GM12878 (cell line): ENCODE data around the gene SIK2. TPM values are rescaled to one million over a fixed set of nuclear protein-coding genes. Genes with fewer than 3 reads are reported as not detected.

Source experiments
- ATAC-seq: fragments of 200-7000 bp; cut with Tn5 transposase; 3 replicates; pipeline ENCODE4 v1.9.1; 2020; ENCODE audit warnings: mild to moderate bottlenecking, moderate library complexity
- BruUV-seq: library from RNA; stranded (reverse); fragments of 400-500 nt; replicated peaks from 2 replicates; lab custom pipeline; 2021; lab: Mats Ljungman, UMichigan
- CTCF ChIA-PET: fragments of 300-600 bp; sonication (Branson Sonifier 250); formaldehyde crosslinking; extraction: SDS; loops from one replicate; lab custom pipeline; 2021; ENCODE audit warnings: inconsistent platforms; lab: Yijun Ruan, JAX
- POLR2A ChIA-PET: fragments of 350-600 bp; formaldehyde crosslinking; extraction: SDS; loops from one replicate; lab custom pipeline; 2021; ENCODE audit warnings: inconsistent platforms; lab: Charles Lee
- RAD21 ChIA-PET: fragments of 300-600 bp; sonication (Branson Sonifier 250); formaldehyde crosslinking; loops from one replicate; lab custom pipeline; 2023; ENCODE audit warnings: antibody characterized with exemption; ENCODE audit not compliant: unreplicated experiment; lab: Charles Lee
- SMC1A ChIA-PET: fragments of 300-600 bp; sonication (Branson Sonifier 250); formaldehyde crosslinking; loops from one replicate; lab custom pipeline; 2023; ENCODE audit not compliant: unreplicated experiment, uncharacterized antibody; lab: Charles Lee
- DNase-seq: peaks from one replicate; pipeline ENCODE4 v3.0.0-alpha.2; 2011; ENCODE audit warnings: low read depth, low spot score
- FAIRE-seq: peaks from 3 replicates; lab custom pipeline; 2011; peaks lifted over from hg19 to GRCh38; lab: Jason Lieb, UNC
- H2AFZ ChIP-seq: 2 replicates; pipeline ENCODE4 v1.6.0; 2011; ENCODE audit warnings: low read depth, low read length, control low read depth; ENCODE audit not compliant: control insufficient read depth
- H3K27ac ChIP-seq: 2 replicates; pipeline ENCODE4 v1.5.1; 2011; ENCODE audit warnings: control low read depth; ENCODE audit not compliant: control insufficient read depth, insufficient read depth
- H3K27me3 ChIP-seq, 2 experiments: replicated peaks in 1 of 2; 2 replicates each; pipeline versions ENCODE4 v1.6.0 to v1.6.1; 2011; ENCODE audit warnings: low read length in 1 of 2; ENCODE audit not compliant: control insufficient read depth in 2 of 2, insufficient read depth in 2 of 2
- H3K36me3 ChIP-seq, 2 experiments: 2 replicates each; pipeline ENCODE4 v1.5.1; 2011; ENCODE audit warnings: low read length in 1 of 2; ENCODE audit not compliant: control insufficient read depth in 2 of 2, insufficient read depth in 2 of 2
- H3K4me1 ChIP-seq: 2 replicates; pipeline ENCODE4 v1.6.1; 2011; ENCODE audit warnings: mild to moderate bottlenecking, low read length, moderate library complexity, mixed read lengths; ENCODE audit not compliant: control insufficient read depth, insufficient read depth
- H3K4me2 ChIP-seq: 2 replicates; pipeline ENCODE4 v1.6.0; 2011; ENCODE audit warnings: control low read depth; ENCODE audit not compliant: control insufficient read depth, insufficient read depth
- H3K4me3 ChIP-seq: fragments of 200-600 bp; sonication (generic); 2 replicates; pipeline ENCODE4 v1.5.1; 2016
- H3K79me2 ChIP-seq: 2 replicates; pipeline ENCODE4 v1.6.0; 2011; ENCODE audit warnings: low read length; ENCODE audit not compliant: control insufficient read depth, insufficient read depth
- H3K9ac ChIP-seq: 2 replicates; pipeline ENCODE4 v1.8.0; 2011; ENCODE audit warnings: low read length, control low read depth, mixed read lengths; ENCODE audit not compliant: control insufficient read depth, insufficient read depth
- H3K9me3 ChIP-seq: replicated peaks from 3 replicates; pipeline ENCODE4 v1.5.1; 2011; ENCODE audit warnings: mild to moderate bottlenecking, low read length; ENCODE audit not compliant: control insufficient read depth, insufficient read depth
- H4K20me1 ChIP-seq: 2 replicates; pipeline ENCODE4 v1.6.0; 2011; ENCODE audit not compliant: control insufficient read depth, insufficient read depth
- BMI1 ChIP-seq: fragments of 450-650 bp; IDR thresholded peaks from 2 replicates; pipeline ENCODE4 v1.6.1; 2016; ENCODE audit warnings: mild to moderate bottlenecking, moderate library complexity, borderline replicate concordance
- CBX3 ChIP-seq: fragments of 200-600 bp; sonication (generic); IDR thresholded peaks from 2 replicates; pipeline ENCODE4 v1.6.1; 2016; ENCODE audit warnings: low read depth, borderline replicate concordance
- ETV6 ChIP-seq, 2 experiments: fragments of 450-650 bp in 1 of 2; IDR thresholded peaks in 1 of 2; conservative IDR thresholded peaks in 1 of 2; 2 replicates each; pipeline ENCODE4 v1.6.1; 2014; ENCODE audit warnings: antibody characterized with exemption in 1 of 2, borderline replicate concordance in 1 of 2, low read depth in 1 of 2, mild to moderate bottlenecking in 1 of 2, moderate library complexity in 1 of 2
- HDAC6 ChIP-seq: fragments of 200-600 bp; sonication (generic); IDR thresholded peaks from one replicate; pipeline ENCODE4 v1.8.0; 2017; ENCODE audit warnings: antibody characterized with exemption; ENCODE audit not compliant: unreplicated experiment
- MEF2B ChIP-seq: fragments of 450-650 bp; IDR thresholded peaks from 2 replicates; pipeline ENCODE4 v1.6.1; 2018; ENCODE audit warnings: mild to moderate bottlenecking, moderate library complexity; ENCODE audit not compliant: partially characterized antibody, poor library complexity, severe bottlenecking
- POLR2AphosphoS5 ChIP-seq: IDR thresholded peaks from 2 replicates; pipeline ENCODE4 v1.6.1; 2011; ENCODE audit warnings: mild to moderate bottlenecking, low read length, inconsistent platforms
- TCF7 ChIP-seq: IDR thresholded peaks from 2 replicates; pipeline ENCODE4 v1.6.1; 2014; ENCODE audit warnings: antibody characterized with exemption, borderline replicate concordance
- USF2 ChIP-seq: IDR thresholded peaks from 2 replicates; pipeline ENCODE4 v1.6.1; 2011; ENCODE audit warnings: low read depth, low read length, improper control_type of control experiment, borderline replicate concordance
- WRNIP1 ChIP-seq: IDR thresholded peaks from 2 replicates; pipeline ENCODE4 v1.6.1; 2011; ENCODE audit warnings: low read depth, low read length, improper control_type of control experiment, borderline replicate concordance
- WGBS: methylation state at CpG from one replicate; pipeline ENCODE4 v1.1.6; 2016; ENCODE audit warnings: low lambda C conversion rate; ENCODE audit not compliant: insufficient replicate concordance, insufficient coverage; ENCODE audit errors: missing lambda C conversion rate; 5-methylcytosine and 5-hydroxymethylcytosine counted together
- in situ Hi-C: fragments of 300-500 bp; cut with MboI; formaldehyde crosslinking; loops from 9 replicates; pipeline ENCODE4 v1.14.3; 2018; ENCODE audit warnings: mixed read lengths
- intact Hi-C: fragments of 100-400 bp; cut with micrococcal nuclease; formaldehyde crosslinking; loops from one replicate; pipeline ENCODE4 v1.14.2; 2022; ENCODE audit not compliant: unreplicated experiment
- polyA plus RNA-seq, 11 experiments: library from polyadenylated mRNA; depleted of rRNA in 4 of 11; unstranded in 6 of 11; stranded (reverse) in 5 of 11; fragments of >200 nt; fragmentation: Nextera tagmentation in 4 of 11; fragmentation: Illumina TruSeq in 1 of 11; extraction: Ambion mirVana in 4 of 11; extraction: Trizol in 1 of 11; gene quantifications; 1 replicate in 1 of 11; 2 replicates in 10 of 11; pipeline versions ENCODE4 v1.2.1 to v1.2.3, GENCODE V29; 2011 to 2016; ENCODE audit warnings: inconsistent platforms in 2 of 11, missing spikeins in 2 of 11, low read depth in 1 of 11
- total RNA-seq, 4 experiments: library from RNA; depleted of rRNA in 3 of 4; stranded (reverse); fragments of >200 nt in 3 of 4; fragmentation: Illumina TruSeq in 1 of 4; extraction: Trizol in 1 of 4; gene quantifications; 2 replicates each; pipeline versions ENCODE4 v1.2.1 to v1.2.3, GENCODE V29; 2013 to 2021
- TF ChIP-seq, protein P1 (sequence below): IDR thresholded peaks from 2 replicates; pipeline ENCODE4 v1.6.1; 2012; ENCODE audit warnings: low read depth, low read length, improper control_type of control experiment
- TF ChIP-seq, protein P2 (sequence below): fragments of 450-650 bp; IDR thresholded peaks from 2 replicates; pipeline ENCODE4 v1.6.1; 2016; ENCODE audit warnings: mild to moderate bottlenecking, moderate library complexity, borderline replicate concordance
- TF ChIP-seq, protein P3 (sequence below): fragments of 450-650 bp; IDR thresholded peaks from 2 replicates; pipeline ENCODE4 v1.6.1; 2017; ENCODE audit warnings: mild to moderate bottlenecking
- TF ChIP-seq, protein P4 (sequence below): fragments of 450-650 bp; IDR thresholded peaks from 2 replicates; pipeline ENCODE4 v1.6.1; 2014; ENCODE audit warnings: mild to moderate bottlenecking
- TF ChIP-seq, protein P5 (sequence below): IDR thresholded peaks from 2 replicates; pipeline ENCODE4 v1.6.1; 2012; ENCODE audit warnings: low read depth, low read length, improper control_type of control experiment

SIK2 gene
- total and polyA plus RNA-seq, 10 of the 15 experiments (the other 5 are each of a cell fraction or from before 2014, with no cell fraction given) = 0.97 to 14.2 (median 4.5) TPM

- intact Hi-C loops = loop anchor here (10.0 kb wide), 1 partner anchor 424 kb away; no protein-coding TSS in a partner anchor
- no peak for ATAC-seq
- Histone ChIP-seq H4K20me1 (no peaks in the 10 kb centered on the region), H3K9ac (no peak overlapping the region), H3K9me3 (no peaks in the 10 kb centered on the region; the same call in 2 of the 3 replicates), H2AFZ (no peak overlapping the region), H3K4me2 (no peak overlapping the region), H3K4me3 (no peak overlapping the region), H3K79me2 (no peaks in the 10 kb centered on the region), H3K36me3 (no peaks in the 10 kb centered on the region), H3K27ac (no peak overlapping the region), H3K4me1 (no peaks in the 10 kb centered on the region), H3K27me3 (no peaks in the 10 kb centered on the region)
- no peak for DNase-seq
- in situ Hi-C loops = no loop called here
- SMC1A ChIA-PET = interaction anchor here (0.7 to 2.3 kb wide), 7 partner anchors 8 to 283 kb away, joined by 3 to 5 read pairs (median 4); no protein-coding TSS in a partner anchor
- BruUV-seq = no TSS peak
- CTCF ChIA-PET = interaction anchor here (1.4 to 5.0 kb wide), 5 partner anchors 10 to 274 kb away, joined by 4 to 24 read pairs (median 6); no protein-coding TSS in a partner anchor
- WGBS = 60% methylated on average over 3 of the region's 3 CpGs
- FAIRE-seq = no peak
- RAD21 ChIA-PET = no interaction called here
- POLR2A ChIA-PET = no interaction called here
- TF ChIP-seq TCF7 (no peak), CBX3 (no peak), ETV6 (conservative IDR thresholded peaks at IDR 0.05 in 1 of 2, IDR thresholded peaks at IDR 0.05 in 1 of 2; ENCODE audit: borderline replicate concordance in 1 of 2, low read depth in 1 of 2) (no peak), MEF2B (no peak), WRNIP1 (no peak), BMI1 (no peak), USF2 (no peak), POLR2AphosphoS5 (no peak), HDAC6 (no peak)
- TF ChIP-seq, protein P1, sequence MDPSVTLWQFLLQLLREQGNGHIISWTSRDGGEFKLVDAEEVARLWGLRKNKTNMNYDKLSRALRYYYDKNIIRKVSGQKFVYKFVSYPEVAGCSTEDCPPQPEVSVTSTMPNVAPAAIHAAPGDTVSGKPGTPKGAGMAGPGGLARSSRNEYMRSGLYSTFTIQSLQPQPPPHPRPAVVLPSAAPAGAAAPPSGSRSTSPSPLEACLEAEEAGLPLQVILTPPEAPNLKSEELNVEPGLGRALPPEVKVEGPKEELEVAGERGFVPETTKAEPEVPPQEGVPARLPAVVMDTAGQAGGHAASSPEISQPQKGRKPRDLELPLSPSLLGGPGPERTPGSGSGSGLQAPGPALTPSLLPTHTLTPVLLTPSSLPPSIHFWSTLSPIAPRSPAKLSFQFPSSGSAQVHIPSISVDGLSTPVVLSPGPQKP = no peak
- TF ChIP-seq, protein P2, sequence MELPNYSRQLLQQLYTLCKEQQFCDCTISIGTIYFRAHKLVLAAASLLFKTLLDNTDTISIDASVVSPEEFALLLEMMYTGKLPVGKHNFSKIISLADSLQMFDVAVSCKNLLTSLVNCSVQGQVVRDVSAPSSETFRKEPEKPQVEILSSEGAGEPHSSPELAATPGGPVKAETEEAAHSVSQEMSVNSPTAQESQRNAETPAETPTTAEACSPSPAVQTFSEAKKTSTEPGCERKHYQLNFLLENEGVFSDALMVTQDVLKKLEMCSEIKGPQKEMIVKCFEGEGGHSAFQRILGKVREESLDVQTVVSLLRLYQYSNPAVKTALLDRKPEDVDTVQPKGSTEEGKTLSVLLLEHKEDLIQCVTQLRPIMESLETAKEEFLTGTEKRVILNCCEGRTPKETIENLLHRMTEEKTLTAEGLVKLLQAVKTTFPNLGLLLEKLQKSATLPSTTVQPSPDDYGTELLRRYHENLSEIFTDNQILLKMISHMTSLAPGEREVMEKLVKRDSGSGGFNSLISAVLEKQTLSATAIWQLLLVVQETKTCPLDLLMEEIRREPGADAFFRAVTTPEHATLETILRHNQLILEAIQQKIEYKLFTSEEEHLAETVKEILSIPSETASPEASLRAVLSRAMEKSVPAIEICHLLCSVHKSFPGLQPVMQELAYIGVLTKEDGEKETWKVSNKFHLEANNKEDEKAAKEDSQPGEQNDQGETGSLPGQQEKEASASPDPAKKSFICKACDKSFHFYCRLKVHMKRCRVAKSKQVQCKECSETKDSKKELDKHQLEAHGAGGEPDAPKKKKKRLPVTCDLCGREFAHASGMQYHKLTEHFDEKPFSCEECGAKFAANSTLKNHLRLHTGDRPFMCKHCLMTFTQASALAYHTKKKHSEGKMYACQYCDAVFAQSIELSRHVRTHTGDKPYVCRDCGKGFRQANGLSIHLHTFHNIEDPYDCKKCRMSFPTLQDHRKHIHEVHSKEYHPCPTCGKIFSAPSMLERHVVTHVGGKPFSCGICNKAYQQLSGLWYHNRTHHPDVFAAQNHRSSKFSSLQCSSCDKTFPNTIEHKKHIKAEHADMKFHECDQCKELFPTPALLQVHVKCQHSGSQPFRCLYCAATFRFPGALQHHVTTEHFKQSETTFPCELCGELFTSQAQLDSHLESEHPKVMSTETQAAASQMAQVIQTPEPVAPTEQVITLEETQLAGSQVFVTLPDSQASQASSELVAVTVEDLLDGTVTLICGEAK = no peak
- TF ChIP-seq, protein P3, sequence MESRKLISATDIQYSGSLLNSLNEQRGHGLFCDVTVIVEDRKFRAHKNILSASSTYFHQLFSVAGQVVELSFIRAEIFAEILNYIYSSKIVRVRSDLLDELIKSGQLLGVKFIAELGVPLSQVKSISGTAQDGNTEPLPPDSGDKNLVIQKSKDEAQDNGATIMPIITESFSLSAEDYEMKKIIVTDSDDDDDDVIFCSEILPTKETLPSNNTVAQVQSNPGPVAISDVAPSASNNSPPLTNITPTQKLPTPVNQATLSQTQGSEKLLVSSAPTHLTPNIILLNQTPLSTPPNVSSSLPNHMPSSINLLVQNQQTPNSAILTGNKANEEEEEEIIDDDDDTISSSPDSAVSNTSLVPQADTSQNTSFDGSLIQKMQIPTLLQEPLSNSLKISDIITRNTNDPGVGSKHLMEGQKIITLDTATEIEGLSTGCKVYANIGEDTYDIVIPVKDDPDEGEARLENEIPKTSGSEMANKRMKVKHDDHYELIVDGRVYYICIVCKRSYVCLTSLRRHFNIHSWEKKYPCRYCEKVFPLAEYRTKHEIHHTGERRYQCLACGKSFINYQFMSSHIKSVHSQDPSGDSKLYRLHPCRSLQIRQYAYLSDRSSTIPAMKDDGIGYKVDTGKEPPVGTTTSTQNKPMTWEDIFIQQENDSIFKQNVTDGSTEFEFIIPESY = no peak
- TF ChIP-seq, protein P4, sequence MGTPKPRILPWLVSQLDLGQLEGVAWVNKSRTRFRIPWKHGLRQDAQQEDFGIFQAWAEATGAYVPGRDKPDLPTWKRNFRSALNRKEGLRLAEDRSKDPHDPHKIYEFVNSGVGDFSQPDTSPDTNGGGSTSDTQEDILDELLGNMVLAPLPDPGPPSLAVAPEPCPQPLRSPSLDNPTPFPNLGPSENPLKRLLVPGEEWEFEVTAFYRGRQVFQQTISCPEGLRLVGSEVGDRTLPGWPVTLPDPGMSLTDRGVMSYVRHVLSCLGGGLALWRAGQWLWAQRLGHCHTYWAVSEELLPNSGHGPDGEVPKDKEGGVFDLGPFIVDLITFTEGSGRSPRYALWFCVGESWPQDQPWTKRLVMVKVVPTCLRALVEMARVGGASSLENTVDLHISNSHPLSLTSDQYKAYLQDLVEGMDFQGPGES = no peak
- TF ChIP-seq, protein P5, sequence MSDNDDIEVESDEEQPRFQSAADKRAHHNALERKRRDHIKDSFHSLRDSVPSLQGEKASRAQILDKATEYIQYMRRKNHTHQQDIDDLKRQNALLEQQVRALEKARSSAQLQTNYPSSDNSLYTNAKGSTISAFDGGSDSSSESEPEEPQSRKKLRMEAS = no peak
Measured at GRCh38 chr11:111560800-111561199, 41.4 kb upstream of the SIK2 start.
